Neural cell (in vitro differentiated cells): ENCODE measurements around the gene HHIPL1. TPM values are rescaled to one million over a fixed set of nuclear protein-coding genes. Genes with fewer than 3 reads are reported as not detected.

Experiments used
- H2AFZ ChIP-seq: fragments of 200-600, 300-800 bp; sonication (generic), shearing (Covaris generic); 2 replicates; pipeline ENCODE4 v1.6.0; 2014; ENCODE audit warnings: low read depth, mild to moderate bottlenecking, antibody characterized with exemption, low read length, moderate library complexity
- H3F3A ChIP-seq: fragments of 200-600 bp; shearing (Covaris generic); 2 replicates; pipeline ENCODE4 v1.6.1; 2016; ENCODE audit warnings: mild to moderate bottlenecking, moderate library complexity, mixed read lengths, antibody characterized with exemption, low read length; ENCODE audit not compliant: insufficient read depth, poor library complexity, severe bottlenecking
- H3K27ac ChIP-seq: fragments of 200-600, 300-800 bp; sonication (generic), shearing (Covaris generic); 2 replicates; pipeline ENCODE4 v1.5.1; 2014; ENCODE audit warnings: mild to moderate bottlenecking, low read length, moderate library complexity
- H3K27me3 ChIP-seq: fragments of 300-800, 200-600 bp; sonication (generic), shearing (Covaris generic); 2 replicates; pipeline ENCODE4 v1.6.0; 2014; ENCODE audit warnings: mild to moderate bottlenecking, low read depth, low read length, moderate library complexity; ENCODE audit not compliant: insufficient read depth
- H3K36me3 ChIP-seq: fragments of 300-800, 200-600 bp; sonication (generic), shearing (Covaris generic); 2 replicates; pipeline ENCODE4 v1.5.1; 2014; ENCODE audit warnings: mild to moderate bottlenecking, antibody characterized with exemption, low read length, moderate library complexity; ENCODE audit not compliant: insufficient read depth
- H3K4me2 ChIP-seq: fragments of 300-800, 200-600 bp; sonication (generic), shearing (Covaris generic); 2 replicates; pipeline ENCODE4 v1.6.0; 2014; ENCODE audit warnings: mild to moderate bottlenecking, low read length
- H3K4me3 ChIP-seq: fragments of 300-800, 200-600 bp; sonication (generic), shearing (Covaris generic); 2 replicates; pipeline ENCODE4 v1.5.1; 2014; ENCODE audit warnings: mild to moderate bottlenecking, low read length, moderate library complexity
- H3K79me2 ChIP-seq: fragments of 200-600 bp; shearing (Covaris generic); replicated peaks from 2 replicates; pipeline ENCODE4 v1.6.0; 2014; ENCODE audit warnings: mild to moderate bottlenecking, low read length, moderate library complexity; ENCODE audit not compliant: insufficient read depth
- H3K9ac ChIP-seq: fragments of 300-800, 200-600 bp; sonication (generic), shearing (Covaris generic); 2 replicates; pipeline ENCODE4 v1.6.1; 2016; ENCODE audit warnings: mild to moderate bottlenecking, low read length, mixed read lengths
- H3K9me2 ChIP-seq: fragments of 200-600 bp; shearing (Covaris generic); 2 replicates; pipeline ENCODE4 v1.6.1; 2016; ENCODE audit warnings: mild to moderate bottlenecking, low read length, mixed read lengths; ENCODE audit not compliant: insufficient read depth
- H3K9me3 ChIP-seq: fragments of 200-600, 300-800 bp; sonication (generic), shearing (Covaris generic); 2 replicates; pipeline ENCODE4 v1.6.1; 2016; ENCODE audit warnings: mild to moderate bottlenecking, mixed run types, low read length, moderate library complexity, mixed read lengths
- H4K20me1 ChIP-seq: fragments of 200-600 bp; shearing (Covaris generic); 2 replicates; pipeline ENCODE4 v1.6.1; 2016; ENCODE audit warnings: mild to moderate bottlenecking, mixed run types; ENCODE audit not compliant: insufficient read depth
- EP300 ChIP-seq: fragments of 450-650 bp; conservative IDR thresholded peaks from 2 replicates; pipeline ENCODE4 v1.6.1; 2014; ENCODE audit warnings: antibody characterized with exemption, mild to moderate bottlenecking, moderate library complexity; ENCODE audit not compliant: poor library complexity, severe bottlenecking
- EZH2 ChIP-seq: fragments of 200-600, 300-800 bp; shearing (Covaris generic), sonication (generic); IDR thresholded peaks from 2 replicates; pipeline ENCODE4 v1.6.1; 2014; ENCODE audit warnings: antibody characterized with exemption, low read length, borderline replicate concordance, mild to moderate bottlenecking; ENCODE audit not compliant: insufficient read depth, poor library complexity, severe bottlenecking
- POLR2AphosphoS5 ChIP-seq: IDR thresholded peaks from 2 replicates; pipeline ENCODE4 v1.6.1; 2012
- REST ChIP-seq: IDR thresholded peaks from 2 replicates; pipeline ENCODE4 v1.6.1; 2012; ENCODE audit warnings: borderline replicate concordance
- SMC3 ChIP-seq: fragments of 450-650 bp; conservative IDR thresholded peaks from 2 replicates; pipeline ENCODE4 v1.6.1; 2014; ENCODE audit warnings: antibody characterized with exemption, mild to moderate bottlenecking, moderate library complexity; ENCODE audit not compliant: poor library complexity
- polyA plus RNA-seq: library from polyadenylated mRNA; depleted of rRNA; stranded (reverse); fragments of >200 nt; gene quantifications from 2 replicates; pipeline ENCODE4 v1.2.3, GENCODE V29; 2014

The HHIPL1 gene
- polyA plus RNA-seq, 1 donor from 2014 or later: 0.47 TPM

- no peak overlapping the region for H3K9ac ChIP-seq
- no peak overlapping the region for H3K4me2 ChIP-seq
- H3K79me2 ChIP-seq: no peaks in the 10 kb centered on the region
- H3K9me2 ChIP-seq: no peaks in the 10 kb centered on the region
- no peaks in the 10 kb centered on the region for H3K36me3 ChIP-seq
- no peaks in the 10 kb centered on the region for H3K9me3 ChIP-seq
- no peaks in the 10 kb centered on the region for H3K27me3 ChIP-seq
- no peak for TF ChIP-seq EZH2
- no peak overlapping the region for H2AFZ ChIP-seq
- no peaks in the 10 kb centered on the region for H3F3A ChIP-seq
- H4K20me1 ChIP-seq: no peaks in the 10 kb centered on the region
- H3K27ac ChIP-seq: no peak overlapping the region
- no peak overlapping the region for H3K4me3 ChIP-seq
These were observed 27.8 kb upstream of the HHIPL1 start for GRCh38 chr14:99616832-99617800.

- no peaks in the 10 kb centered on the region for H3K27me3 ChIP-seq
- H2AFZ ChIP-seq: peak overlapping the region; percentile 40
- peak overlapping the region; percentile 20 for H3K9ac ChIP-seq
- TF ChIP-seq REST (peak; percentile 55), EZH2 (no peak)
- no peaks in the 10 kb centered on the region for H3K9me3 ChIP-seq
- H4K20me1 ChIP-seq: no peaks in the 10 kb centered on the region
- H3F3A ChIP-seq: no peaks in the 10 kb centered on the region
- no peak overlapping the region for H3K4me2 ChIP-seq
- no peaks in the 10 kb centered on the region for H3K36me3 ChIP-seq
- no peak overlapping the region for H3K27ac ChIP-seq
- H3K4me3 ChIP-seq: no peak overlapping the region
- no peaks in the 10 kb centered on the region for H3K9me2 ChIP-seq
- no peaks in the 10 kb centered on the region for H3K79me2 ChIP-seq
These were observed 24.8 kb upstream of the HHIPL1 start for GRCh38 chr14:99619835-99620834.

GRCh38 chr14:99621948-99622347, 23.0 kb upstream of the HHIPL1 start:
- Histone ChIP-seq H3K27ac (no peak overlapping the region), H4K20me1 (no peaks in the 10 kb centered on the region), H3K36me3 (no peaks in the 10 kb centered on the region), H3F3A (no peaks in the 10 kb centered on the region), H3K9ac (no peak overlapping the region), H3K4me2 (no peak overlapping the region), H3K9me3 (no peaks in the 10 kb centered on the region), H3K9me2 (no peaks in the 10 kb centered on the region), H3K79me2 (no peaks in the 10 kb centered on the region), H2AFZ (no peak overlapping the region), H3K4me3 (no peak overlapping the region), H3K27me3 (no peaks in the 10 kb centered on the region)
- TF ChIP-seq SMC3: no peak
- no peak for TF ChIP-seq POLR2AphosphoS5
- TF ChIP-seq EP300: no peak
